Measurements from ENCODE around the gene TMED3. TPM values are rescaled to one million over a fixed set of nuclear protein-coding genes. Genes with fewer than 3 reads are reported as not detected.

TMED3 gene
- total and polyA plus RNA-seq, 2 donors from 2014 or later: 40.5 to 105 TPM

GRCh38 chr15:79364571-79365240 lies 53.8 kb downstream of the TMED3 start:
- no peak overlapping the region for H3K4me3 ChIP-seq (ENCODE audit: low read length in 3 of 3)
- no peaks in the 10 kb centered on the region for H3K36me3 ChIP-seq (ENCODE audit: control insufficient read depth in 2 of 3, insufficient read depth in 3 of 3, low read length in 3 of 3)
- H3K9me3 ChIP-seq (ENCODE audit: control insufficient read depth in 2 of 3, insufficient read depth in 1 of 3, low read length in 3 of 3): no peaks in the 10 kb centered on the region
- no peak overlapping the region for H3K9ac ChIP-seq (ENCODE audit: low read length in 3 of 3)
- intact Hi-C loops (cut with DNase I): no loop called here
- FAIRE-seq (no peak), DNase-seq (no peak)
- H3K27me3 ChIP-seq (ENCODE audit: control insufficient read depth, insufficient read depth, low read length): no peaks in the 10 kb centered on the region
- TF ChIP-seq CTCF (IDR thresholded peaks at IDR 0.05; ENCODE audit: borderline replicate concordance, extremely low read depth, insufficient read depth): no peak
- no peaks in the 10 kb centered on the region for H3K4me1 ChIP-seq (ENCODE audit: control insufficient read depth in 2 of 3, insufficient read depth in 2 of 3, low read depth in 1 of 3, low read length in 3 of 3)
- H3K27ac ChIP-seq (ENCODE audit: low read depth in 2 of 2, low read length in 2 of 2): no peak overlapping the region

- no peak overlapping the region for H3K9ac ChIP-seq (ENCODE audit: low read length in 3 of 3)
- H3K4me3 ChIP-seq (ENCODE audit: low read length in 3 of 3): no peak overlapping the region
- TF ChIP-seq CTCF (IDR thresholded peaks at IDR 0.05; ENCODE audit: borderline replicate concordance, extremely low read depth, insufficient read depth): no peak
- intact Hi-C loops (cut with DNase I): no loop called here
- DNase-seq (no peak), FAIRE-seq (no peak)
- H3K4me1 ChIP-seq (ENCODE audit: control insufficient read depth in 2 of 3, insufficient read depth in 2 of 3, low read depth in 1 of 3, low read length in 3 of 3): no peaks in the 10 kb centered on the region
- H3K27me3 ChIP-seq (ENCODE audit: control insufficient read depth, insufficient read depth, low read length): no peaks in the 10 kb centered on the region
- H3K36me3 ChIP-seq (ENCODE audit: control insufficient read depth in 2 of 3, insufficient read depth in 3 of 3, low read length in 3 of 3): no peaks in the 10 kb centered on the region
- no peaks in the 10 kb centered on the region for H3K9me3 ChIP-seq (ENCODE audit: control insufficient read depth in 2 of 3, insufficient read depth in 1 of 3, low read length in 3 of 3)
- H3K27ac ChIP-seq (ENCODE audit: low read depth in 2 of 2, low read length in 2 of 2): no peak overlapping the region
These were observed 54.9 kb downstream of the TMED3 start for GRCh38 chr15:79365765-79366164.

- H3K4me3 ChIP-seq (ENCODE audit: low read length in 3 of 3): no peak overlapping the region
- no peaks in the 10 kb centered on the region for H3K4me1 ChIP-seq (ENCODE audit: control insufficient read depth in 2 of 3, insufficient read depth in 2 of 3, low read depth in 1 of 3, low read length in 3 of 3)
- H3K36me3 ChIP-seq (ENCODE audit: control insufficient read depth in 2 of 3, insufficient read depth in 3 of 3, low read length in 3 of 3): no peaks in the 10 kb centered on the region
- intact Hi-C loops (cut with DNase I): no loop called here
- FAIRE-seq: no peak
- TF ChIP-seq CTCF (IDR thresholded peaks at IDR 0.05; ENCODE audit: borderline replicate concordance, extremely low read depth, insufficient read depth): no peak
- H3K9ac ChIP-seq (ENCODE audit: low read length in 3 of 3): no peak overlapping the region
- H3K9me3 ChIP-seq (ENCODE audit: control insufficient read depth in 2 of 3, insufficient read depth in 1 of 3, low read length in 3 of 3): no peaks in the 10 kb centered on the region
- no peak overlapping the region for H3K27ac ChIP-seq (ENCODE audit: low read depth in 2 of 2, low read length in 2 of 2)
- no peaks in the 10 kb centered on the region for H3K27me3 ChIP-seq (ENCODE audit: control insufficient read depth, insufficient read depth, low read length)
- no peak for DNase-seq
These were observed 55.8 kb downstream of the TMED3 start for GRCh38 chr15:79366691-79367090.

- no peak overlapping the region for H3K27ac ChIP-seq (ENCODE audit: low read depth in 2 of 2, low read length in 2 of 2)
- no peak overlapping the region for H3K9ac ChIP-seq (ENCODE audit: low read length in 3 of 3)
- H3K4me3 ChIP-seq (ENCODE audit: low read length in 3 of 3): no peak overlapping the region
- H3K36me3 ChIP-seq (ENCODE audit: control insufficient read depth in 2 of 3, insufficient read depth in 3 of 3, low read length in 3 of 3): no peaks in the 10 kb centered on the region
- FAIRE-seq (no peak), DNase-seq (no peak)
- intact Hi-C loops (cut with DNase I): no loop called here
- no peaks in the 10 kb centered on the region for H3K9me3 ChIP-seq (ENCODE audit: control insufficient read depth in 2 of 3, insufficient read depth in 1 of 3, low read length in 3 of 3)
- H3K27me3 ChIP-seq (ENCODE audit: control insufficient read depth, insufficient read depth, low read length): no peaks in the 10 kb centered on the region
- no peaks in the 10 kb centered on the region for H3K4me1 ChIP-seq (ENCODE audit: control insufficient read depth in 2 of 3, insufficient read depth in 2 of 3, low read depth in 1 of 3, low read length in 3 of 3)
- no peak for TF ChIP-seq CTCF (IDR thresholded peaks at IDR 0.05; ENCODE audit: borderline replicate concordance, extremely low read depth, insufficient read depth)
These were observed 59.8 kb downstream of the TMED3 start for GRCh38 chr15:79370716-79371115.

Data from kidney (tissue), 14 donors.